ENCODE data around the gene TMX1.

- TF ChIP-seq CTCF (IDR thresholded peaks at IDR 0.05) (no peak), POLR2A (IDR thresholded peaks at IDR 0.05) (no peak)
Observed at GRCh38 chr14:51205486-51205885, 34.6 kb upstream of the TMX1 start.
